Mononuclear cell (primary cell): ENCODE results near the gene WHAMM. TPM values are rescaled to one million over a fixed set of nuclear protein-coding genes. Genes with fewer than 3 reads are reported as not detected.

ENCODE experiments used
- H3K27me3 ChIP-seq: 2 replicates; pipeline ENCODE4 v1.6.0; 2011; ENCODE audit warnings: low read length, control low read depth; ENCODE audit not compliant: insufficient read depth
- H3K4me1 ChIP-seq: 2 replicates; pipeline ENCODE4 v1.5.1; 2011; ENCODE audit warnings: mild to moderate bottlenecking, low read length, control low read depth; ENCODE audit not compliant: insufficient read depth
- H3K4me3 ChIP-seq: 2 replicates; pipeline ENCODE4 v1.5.1; 2011; ENCODE audit warnings: mild to moderate bottlenecking, low read length, moderate library complexity
- H3K9me3 ChIP-seq: 2 replicates; pipeline ENCODE4 v1.5.1; 2011; ENCODE audit warnings: low read depth, mild to moderate bottlenecking, control low read depth, low read length
- total RNA-seq: library from RNA; depleted of rRNA; stranded (reverse); fragments of >200 nt; gene quantifications from one replicate; pipeline ENCODE4 v1.2.3, GENCODE V29; 2012

WHAMM gene
- total RNA-seq, 1 donor, result 73.6 TPM

DNA sequence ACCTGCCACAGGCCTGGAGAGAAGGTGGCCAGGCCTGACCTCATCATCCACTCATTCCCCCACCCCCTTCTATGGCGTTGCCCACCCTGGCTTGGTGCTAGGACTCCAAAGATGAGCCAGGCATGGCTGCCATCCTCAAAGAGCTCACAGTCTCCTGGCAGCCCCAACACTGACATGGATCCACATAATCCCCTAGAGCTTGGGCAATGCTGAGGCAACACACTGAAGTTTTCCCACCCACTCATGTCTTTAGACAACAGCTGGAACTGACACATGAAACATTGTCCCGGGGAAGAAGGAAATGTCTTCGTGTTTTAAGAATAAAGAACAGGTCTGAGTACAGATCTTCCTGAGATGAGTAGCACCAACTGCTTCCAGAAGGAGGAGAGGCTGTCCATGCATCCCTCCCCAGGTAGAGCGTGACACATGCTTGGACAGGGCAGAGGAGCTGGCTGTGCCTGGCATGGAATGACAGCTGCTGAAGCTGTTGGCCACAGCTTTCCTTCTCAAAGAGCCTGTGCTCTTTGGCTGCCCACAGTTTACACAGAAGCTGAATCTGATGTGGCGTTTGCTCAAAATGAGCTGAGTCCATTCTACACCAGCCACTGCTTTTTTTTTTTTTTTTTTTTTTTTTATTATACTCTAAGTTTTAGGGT, 73.0 kb downstream of the WHAMM start:
- no peaks in the 10 kb centered on the region for H3K27me3 ChIP-seq
- no peaks in the 10 kb centered on the region for H3K9me3 ChIP-seq
- no peak overlapping the region for H3K4me3 ChIP-seq
- H3K4me1 ChIP-seq, result no peaks in the 10 kb centered on the region

Other genes starting within 250 kb of the WHAMM start
- not detected for gene CPEB1, start 162.3 kb upstream of the WHAMM start, total RNA-seq
- gene AP3B2, start 99.8 kb upstream of the WHAMM start, total RNA-seq, result 0.10 TPM
- gene FSD2, start 3.6 kb upstream of the WHAMM start, total RNA-seq, result under 0.01 TPM
- gene HOMER2, start 143.1 kb downstream of the WHAMM start, total RNA-seq, result 3.7 TPM
- 38.1 TPM for gene RAMAC, start 176.6 kb downstream of the WHAMM start, total RNA-seq
- gene C15orf40, start 202.0 kb downstream of the WHAMM start, total RNA-seq, result 14.2 TPM